ENCODE results near the gene RHBDL1.

Gene RHBDL1

DNA sequence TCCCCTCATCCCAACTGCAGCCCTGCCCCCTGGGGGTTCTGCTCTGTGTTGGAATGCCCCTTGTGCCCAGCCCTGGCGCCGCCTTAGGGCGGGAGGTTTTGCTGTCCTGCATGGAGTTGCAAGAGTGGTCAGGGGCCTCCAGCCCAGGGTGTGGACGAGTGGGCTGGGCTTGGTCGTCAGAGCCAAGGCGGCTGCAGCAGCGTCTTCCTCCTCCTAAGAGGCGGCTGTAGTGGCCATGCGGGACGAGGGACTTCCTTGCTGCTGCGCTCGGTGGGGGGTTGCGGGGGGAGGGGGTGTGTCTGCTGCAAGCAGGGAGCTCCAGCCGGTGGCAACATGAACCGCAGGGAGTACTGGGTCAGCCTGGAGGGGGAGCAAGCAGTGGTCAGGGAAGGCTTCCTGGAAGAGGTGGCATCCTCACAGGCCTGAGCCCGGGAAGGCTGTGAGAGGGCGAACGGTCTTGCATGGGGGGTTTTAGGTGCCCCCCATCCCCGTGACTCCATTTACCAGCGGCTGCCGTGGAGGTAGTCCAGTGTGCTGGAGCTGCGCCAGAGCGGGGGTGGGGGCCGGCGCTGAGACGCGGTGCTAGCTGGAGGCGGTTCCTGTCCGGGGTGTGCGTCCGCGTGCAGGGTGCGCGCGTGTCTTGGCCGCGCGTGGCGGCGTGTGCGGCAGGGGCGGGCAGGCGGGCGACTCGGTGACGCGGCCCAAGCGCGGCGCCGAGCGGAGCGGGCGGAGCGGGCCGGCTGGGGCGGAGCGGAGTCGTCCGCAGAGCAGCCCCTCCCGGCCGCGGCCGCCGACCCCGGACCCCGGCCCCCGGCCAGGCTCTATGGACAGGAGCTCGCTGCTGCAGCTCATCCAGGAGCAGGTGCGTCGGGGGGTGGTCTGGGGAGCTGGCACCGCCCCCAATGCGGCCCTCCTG lies at the start of gene RHBDL1:
Gene RHBDL1, plus strand, starts transcription at position 704 of the 916 bp plus-strand sequence. Its CDS starts 120 bp downstream, at position 824.
- DNase-seq (peak; percentile 22), ATAC-seq (no peak)
- no peak within 1 kb of the TSS for H3K4me3 Mint-ChIP-seq
- no peak within 1 kb of the TSS for H3K27ac Mint-ChIP-seq
- no peaks in the 10 kb centered on the region for H3K9me3 Mint-ChIP-seq
- peaks cover 3% of the 10 kb centered on the region for H3K36me3 Mint-ChIP-seq (ENCODE audit: low read depth)
- H3K4me1 Mint-ChIP-seq = peaks cover 6% of the 10 kb centered on the region
- peaks cover 5% of the 10 kb centered on the region for H3K27me3 Mint-ChIP-seq

DNA sequence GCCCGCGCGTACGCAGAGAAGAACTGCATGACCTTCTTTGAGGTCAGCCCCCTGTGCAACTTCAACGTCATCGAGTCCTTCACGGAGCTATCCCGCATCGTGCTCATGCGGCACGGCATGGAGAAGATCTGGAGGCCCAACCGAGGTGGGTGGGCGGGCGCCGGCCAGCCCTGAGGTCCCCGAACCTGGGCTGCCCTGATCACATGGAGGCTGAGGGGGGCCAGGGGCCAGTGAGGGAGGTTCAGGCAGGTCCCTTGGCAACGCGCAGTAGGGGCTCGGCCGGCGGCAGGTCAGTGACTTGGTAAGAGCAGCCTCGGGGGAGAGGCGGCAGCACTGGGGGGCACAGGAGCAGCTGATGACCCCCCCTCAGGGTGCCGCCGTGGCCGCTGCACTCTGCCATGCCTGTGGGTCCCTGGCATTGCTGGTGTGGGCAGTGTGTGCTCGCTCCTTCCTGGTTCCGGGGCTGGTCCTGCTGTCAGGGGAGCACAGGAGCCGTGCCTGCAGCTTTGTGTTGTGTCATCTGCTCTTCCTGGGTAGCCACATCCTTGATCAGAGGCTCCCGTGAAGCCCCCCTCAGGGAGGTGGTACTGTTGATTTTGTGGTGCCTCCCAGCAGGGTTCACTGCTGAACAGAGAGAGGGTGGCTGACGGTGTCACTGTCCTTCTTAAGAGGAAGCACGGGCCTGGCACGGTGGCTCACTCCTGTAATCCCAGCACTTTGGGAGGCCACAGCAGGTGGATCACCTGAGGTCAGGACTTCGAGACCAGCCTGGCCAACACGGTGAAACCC lies 49.3 kb upstream of the RHBDL1 start:
- ATAC-seq = no peak
- Mint-ChIP-seq H3K4me1 (no peaks in the 10 kb centered on the region), H3K27me3 (no peaks in the 10 kb centered on the region), H3K27ac (no peak overlapping the region), H3K9me3 (no peaks in the 10 kb centered on the region), H3K36me3 (ENCODE audit: low read depth) (no peaks in the 10 kb centered on the region), H3K4me3 (no peak overlapping the region)
- DNase-seq = no peak

DNA sequence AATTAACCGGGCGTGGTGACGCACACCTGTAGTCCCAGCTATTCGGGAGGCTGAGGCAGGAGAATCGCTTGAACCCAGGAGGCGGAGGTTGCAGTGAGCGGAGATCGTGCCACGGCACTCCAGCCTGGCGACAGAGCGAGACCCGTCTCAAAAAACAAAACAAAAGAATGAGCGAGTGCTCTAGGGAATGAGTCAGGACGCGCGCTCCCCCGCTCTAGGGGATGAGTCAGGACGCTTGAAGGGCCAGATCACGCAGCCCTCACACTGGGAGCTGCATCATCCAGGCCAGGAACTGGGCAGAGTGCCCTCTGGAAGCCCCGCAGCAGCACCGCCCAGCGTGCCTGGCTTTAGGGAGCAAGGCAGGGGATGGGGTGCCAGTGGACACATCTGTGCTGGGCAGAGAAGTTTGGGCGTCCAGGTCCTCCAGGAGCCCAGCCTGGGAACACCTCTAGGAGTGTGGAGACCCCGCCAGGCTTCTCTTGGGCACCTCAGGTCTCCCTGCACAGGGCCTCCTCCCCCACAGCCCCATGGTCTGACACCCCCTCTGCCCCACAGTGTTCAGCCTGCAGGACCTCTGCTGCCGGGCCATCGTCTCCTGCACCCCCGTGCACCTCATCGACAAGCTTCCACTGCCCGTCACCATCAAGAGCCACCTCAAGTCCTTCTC lies 48.6 kb upstream of the RHBDL1 start:
- no peak overlapping the region for H3K4me3 Mint-ChIP-seq
- no peak overlapping the region for H3K27ac Mint-ChIP-seq
- ATAC-seq (no peak), DNase-seq (no peak)
- no peaks in the 10 kb centered on the region for H3K27me3 Mint-ChIP-seq
- no peaks in the 10 kb centered on the region for H3K36me3 Mint-ChIP-seq (ENCODE audit: low read depth)
- H3K4me1 Mint-ChIP-seq = no peaks in the 10 kb centered on the region
- no peaks in the 10 kb centered on the region for H3K9me3 Mint-ChIP-seq

DNA sequence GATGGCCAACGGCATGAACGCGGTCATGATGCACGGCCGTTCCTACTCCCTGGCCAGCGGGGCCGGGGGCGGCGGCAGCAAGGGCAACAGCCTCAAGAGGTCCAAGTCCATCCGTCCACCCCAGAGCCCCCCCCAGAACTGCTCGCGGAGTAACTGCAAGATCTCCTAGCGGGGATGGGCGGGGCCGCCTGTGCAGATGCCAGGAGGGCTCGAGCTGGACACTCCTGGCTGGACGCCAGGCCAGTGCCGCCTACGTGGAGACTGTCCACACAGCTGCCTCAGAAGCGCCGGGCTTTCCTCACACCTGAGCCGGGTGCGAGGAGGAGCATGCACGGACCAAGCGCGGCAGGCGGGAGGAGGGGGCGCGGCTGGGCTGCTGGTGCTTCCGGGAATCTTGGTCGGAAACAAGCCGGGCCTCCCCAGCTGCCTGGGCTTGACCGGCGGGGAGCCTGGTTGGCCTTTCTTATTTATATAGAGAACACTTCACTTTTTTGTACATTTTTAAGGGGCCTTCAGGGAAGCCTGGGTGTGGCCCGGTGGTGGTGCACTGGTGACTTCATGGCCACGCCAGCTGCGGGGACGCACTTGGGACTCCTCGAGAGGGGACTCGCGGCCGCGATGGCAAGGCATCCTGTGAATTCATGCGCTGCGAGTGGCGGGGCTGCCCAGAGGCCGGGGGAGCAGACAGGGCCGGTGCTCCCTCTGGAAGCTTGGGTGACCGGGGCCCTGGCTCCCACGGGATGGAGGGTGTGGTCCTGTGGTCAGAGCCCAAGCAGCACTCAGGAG lies 47.8 kb upstream of the RHBDL1 start:
- Mint-ChIP-seq H3K27me3 (no peaks in the 10 kb centered on the region), H3K27ac (no peak overlapping the region), H3K4me1 (peaks cover 2% of the 10 kb centered on the region), H3K4me3 (no peak overlapping the region), H3K36me3 (ENCODE audit: low read depth) (no peaks in the 10 kb centered on the region), H3K9me3 (no peaks in the 10 kb centered on the region)
- no peak for ATAC-seq
- DNase-seq = no peak

DNA sequence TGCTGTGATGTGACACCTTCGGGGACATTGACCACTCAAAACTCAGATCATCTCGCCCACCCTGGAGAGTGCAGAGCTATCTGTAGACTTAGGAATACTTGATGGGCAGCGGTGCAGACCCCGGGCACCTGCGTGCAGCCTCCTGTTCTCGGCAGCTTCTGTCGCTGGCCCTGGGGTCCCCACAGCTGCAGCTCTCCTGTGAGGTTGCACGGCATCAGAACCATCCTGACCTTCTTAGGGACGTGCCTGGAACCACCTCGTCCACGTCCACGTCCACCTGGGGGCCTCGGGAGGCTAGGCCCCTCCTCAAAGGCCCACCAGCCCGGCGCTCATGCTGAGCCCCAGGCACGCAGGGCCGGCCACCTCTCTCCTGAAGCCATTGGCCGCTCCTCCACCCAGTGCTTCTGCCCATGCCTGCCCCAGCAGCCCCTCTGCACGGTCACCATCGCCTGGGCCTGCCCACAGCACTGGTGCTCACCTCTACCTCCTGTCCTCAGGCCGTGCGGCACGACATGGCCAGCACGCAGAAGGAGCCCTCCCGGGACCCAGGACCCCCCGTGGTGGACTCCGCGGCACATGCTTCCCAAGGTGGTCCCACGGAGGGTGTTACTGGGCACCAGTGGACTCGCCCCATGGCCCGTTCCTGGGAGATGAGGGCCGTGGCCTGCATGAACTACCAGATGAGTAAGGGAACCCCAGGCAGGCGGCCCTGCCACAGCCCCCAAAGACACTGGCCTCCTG lies 47.0 kb upstream of the RHBDL1 start:
- ATAC-seq = no peak
- no peak for DNase-seq
- no peaks in the 10 kb centered on the region for H3K9me3 Mint-ChIP-seq
- H3K4me3 Mint-ChIP-seq = no peak overlapping the region
- peaks cover 2% of the 10 kb centered on the region for H3K4me1 Mint-ChIP-seq
- H3K36me3 Mint-ChIP-seq (ENCODE audit: low read depth) = no peaks in the 10 kb centered on the region
- H3K27ac Mint-ChIP-seq = no peak overlapping the region
- H3K27me3 Mint-ChIP-seq = no peaks in the 10 kb centered on the region

DNA sequence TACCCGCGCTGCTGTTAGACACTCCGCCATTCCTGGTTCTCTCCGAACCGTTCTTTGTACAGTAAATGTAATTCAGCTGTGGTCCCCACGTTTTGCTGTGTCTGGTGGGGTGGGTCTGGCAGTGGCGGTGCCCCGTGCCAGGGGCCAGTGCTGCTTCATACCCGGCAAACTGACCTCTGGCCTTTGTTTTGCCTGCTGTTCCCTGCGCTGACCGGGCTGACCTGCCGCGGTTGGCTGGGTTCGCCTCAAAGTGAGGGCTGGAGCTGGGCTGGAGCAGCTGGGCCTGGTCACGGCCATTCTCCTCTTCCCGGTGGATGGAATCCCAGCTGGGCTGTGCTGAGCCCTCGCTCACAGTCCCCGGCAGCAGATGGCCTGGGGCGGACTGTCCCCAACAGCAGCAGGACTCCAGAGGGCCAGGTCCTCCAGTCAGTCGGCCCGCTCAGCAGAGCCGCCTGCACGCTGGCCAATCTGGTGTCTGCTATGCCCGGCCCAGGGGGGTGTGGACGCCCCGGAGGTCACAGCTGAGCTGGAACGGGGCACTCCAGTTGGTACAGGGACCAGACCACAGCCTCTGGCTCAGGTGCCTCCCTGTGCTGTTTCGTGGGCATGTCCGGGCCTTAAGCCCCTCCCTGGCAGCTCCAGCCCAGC lies 46.2 kb upstream of the RHBDL1 start:
- no peak overlapping the region for H3K27ac Mint-ChIP-seq
- peaks cover 3% of the 10 kb centered on the region for H3K4me1 Mint-ChIP-seq
- H3K4me3 Mint-ChIP-seq = no peak overlapping the region
- H3K27me3 Mint-ChIP-seq = no peaks in the 10 kb centered on the region
- no peaks in the 10 kb centered on the region for H3K9me3 Mint-ChIP-seq
- ATAC-seq (no peak), DNase-seq (no peak)
- H3K36me3 Mint-ChIP-seq (ENCODE audit: low read depth) = no peaks in the 10 kb centered on the region

DNA sequence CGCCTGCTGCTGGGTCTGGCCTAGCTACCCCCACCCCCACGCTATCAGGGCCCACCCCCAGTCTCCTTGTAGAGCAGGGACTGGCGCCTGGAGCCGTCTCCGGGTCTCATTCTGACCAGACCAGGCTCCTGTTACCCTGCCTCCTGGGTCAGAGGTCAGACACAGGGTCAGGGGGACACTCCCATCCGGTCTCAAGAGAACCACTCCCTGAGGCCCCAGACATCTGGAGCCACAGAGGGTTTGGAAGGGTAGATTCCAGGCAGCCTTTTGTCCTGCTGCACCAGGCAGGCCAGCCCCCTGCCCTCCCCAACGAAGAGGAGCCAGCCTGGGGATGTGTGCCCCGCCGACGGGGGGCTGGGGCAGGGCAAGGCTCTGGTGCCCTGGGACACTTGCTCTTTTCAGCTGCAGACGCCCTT lies 45.6 kb upstream of the RHBDL1 start:
- Mint-ChIP-seq H3K4me3 (no peak overlapping the region), H3K9me3 (no peaks in the 10 kb centered on the region), H3K4me1 (peaks cover 4% of the 10 kb centered on the region), H3K36me3 (ENCODE audit: low read depth) (no peaks in the 10 kb centered on the region), H3K27me3 (no peaks in the 10 kb centered on the region), H3K27ac (no peak overlapping the region)
- DNase-seq = no peak
- no peak for ATAC-seq

DNA sequence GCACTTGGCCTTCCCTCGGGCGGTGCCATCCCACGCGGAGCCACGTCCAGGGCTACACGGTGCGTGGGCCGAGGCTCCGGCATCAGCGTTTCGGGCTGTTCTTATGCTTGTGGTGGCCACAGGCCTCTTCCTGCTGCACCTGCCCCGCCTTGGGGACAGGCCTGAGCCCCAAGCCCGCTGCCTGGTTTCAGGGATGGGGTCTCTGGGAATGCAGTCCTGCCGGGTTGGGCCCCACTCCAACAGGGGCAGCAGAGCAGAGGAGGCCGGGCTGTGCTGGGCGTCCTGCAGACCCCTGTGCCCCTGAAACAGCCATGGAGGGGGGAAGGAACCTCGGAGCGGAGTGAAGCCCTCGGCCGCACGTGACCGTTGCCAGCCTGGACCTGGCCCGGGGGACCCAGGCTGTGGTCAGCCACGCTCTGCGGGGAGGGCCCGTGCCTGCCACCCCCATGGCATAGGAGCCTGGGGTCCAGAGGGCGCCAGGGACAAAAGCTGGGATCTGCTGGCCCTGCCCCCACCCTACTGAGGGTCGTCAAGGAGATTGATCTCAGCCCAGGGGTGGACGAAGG lies 45.1 kb upstream of the RHBDL1 start:
- no peak for DNase-seq
- Mint-ChIP-seq H3K4me3 (no peak overlapping the region), H3K27ac (no peak overlapping the region), H3K4me1 (peaks cover 4% of the 10 kb centered on the region), H3K9me3 (no peaks in the 10 kb centered on the region), H3K36me3 (ENCODE audit: low read depth) (no peaks in the 10 kb centered on the region), H3K27me3 (no peaks in the 10 kb centered on the region)
- ATAC-seq = no peak

DNA sequence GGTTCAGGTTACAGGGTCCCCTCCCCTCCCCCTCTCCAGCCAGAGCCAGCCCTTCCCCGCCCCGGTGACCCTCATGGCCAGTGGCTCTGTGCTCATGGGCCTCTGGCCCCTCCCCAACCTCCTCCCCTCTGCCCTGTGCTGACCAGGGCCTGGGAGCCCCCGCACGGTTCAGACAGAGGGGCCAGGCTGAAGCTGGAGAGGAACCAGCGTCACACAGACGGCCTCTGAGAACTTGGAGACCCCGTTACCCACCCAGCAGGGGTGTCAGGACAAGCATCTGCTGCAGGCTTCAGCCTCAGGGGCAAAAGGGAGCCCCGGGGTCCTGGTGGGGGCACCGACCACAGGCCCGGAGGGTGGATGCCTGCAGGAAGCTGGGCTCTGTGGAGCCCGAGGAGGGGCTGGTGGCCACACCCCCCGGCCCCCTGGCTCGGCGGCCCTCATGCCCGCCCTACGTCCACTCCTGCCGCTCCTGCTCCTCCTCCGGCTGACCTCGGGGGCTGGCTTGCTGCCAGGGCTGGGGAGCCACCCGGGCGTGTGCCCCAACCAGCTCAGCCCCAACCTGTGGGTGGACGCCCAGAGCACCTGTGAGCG lies 44.6 kb upstream of the RHBDL1 start, which contains the start of gene WFIKKN1:
Gene WFIKKN1, plus strand, starts transcription at position 171 of the 591 bp plus-strand sequence. Its CDS starts 269 bp downstream, at position 440.
- Mint-ChIP-seq H3K4me1 (peaks cover 4% of the 10 kb centered on the region), H3K36me3 (ENCODE audit: low read depth) (no peaks in the 10 kb centered on the region), H3K9me3 (no peaks in the 10 kb centered on the region), H3K27me3 (no peaks in the 10 kb centered on the region), H3K27ac (no peak within 1 kb of the TSS), H3K4me3 (no peak within 1 kb of the TSS)
- no peak for ATAC-seq
- no peak for DNase-seq

DNA sequence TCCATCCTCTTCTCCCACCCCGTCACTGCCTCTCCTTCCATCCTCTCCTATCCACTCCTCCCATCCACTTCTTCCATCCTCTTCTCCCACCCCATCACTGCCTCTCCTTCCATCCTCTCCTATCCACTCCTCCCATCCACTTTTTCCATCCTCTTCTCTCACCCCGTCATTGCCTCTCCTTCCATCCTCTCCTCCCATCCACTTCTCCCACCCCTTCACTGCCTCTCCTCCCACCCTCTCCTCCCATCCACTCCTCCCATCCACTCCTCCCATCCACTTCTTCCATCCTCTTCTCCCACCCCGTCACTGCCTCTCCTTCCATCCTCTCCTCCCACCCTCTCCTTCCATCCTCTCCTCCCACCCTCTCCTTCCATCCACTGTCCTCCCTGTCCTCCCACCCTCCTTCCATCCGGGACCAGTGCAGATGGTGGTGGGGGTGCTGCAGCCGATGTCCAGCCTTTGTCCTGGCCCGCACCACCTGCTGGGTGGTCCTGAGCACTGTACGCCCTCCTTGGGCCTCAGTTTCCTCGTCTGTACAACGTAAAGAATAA lies 43.6 kb upstream of the RHBDL1 start:
- H3K9me3 Mint-ChIP-seq = no peaks in the 10 kb centered on the region
- no peak for ATAC-seq
- no peak overlapping the region for H3K4me3 Mint-ChIP-seq
- DNase-seq = no peak
- peaks cover 4% of the 10 kb centered on the region for H3K36me3 Mint-ChIP-seq (ENCODE audit: low read depth)
- H3K4me1 Mint-ChIP-seq = peaks cover 10% of the 10 kb centered on the region
- no peak overlapping the region for H3K27ac Mint-ChIP-seq
- peaks cover 3% of the 10 kb centered on the region for H3K27me3 Mint-ChIP-seq

DNA sequence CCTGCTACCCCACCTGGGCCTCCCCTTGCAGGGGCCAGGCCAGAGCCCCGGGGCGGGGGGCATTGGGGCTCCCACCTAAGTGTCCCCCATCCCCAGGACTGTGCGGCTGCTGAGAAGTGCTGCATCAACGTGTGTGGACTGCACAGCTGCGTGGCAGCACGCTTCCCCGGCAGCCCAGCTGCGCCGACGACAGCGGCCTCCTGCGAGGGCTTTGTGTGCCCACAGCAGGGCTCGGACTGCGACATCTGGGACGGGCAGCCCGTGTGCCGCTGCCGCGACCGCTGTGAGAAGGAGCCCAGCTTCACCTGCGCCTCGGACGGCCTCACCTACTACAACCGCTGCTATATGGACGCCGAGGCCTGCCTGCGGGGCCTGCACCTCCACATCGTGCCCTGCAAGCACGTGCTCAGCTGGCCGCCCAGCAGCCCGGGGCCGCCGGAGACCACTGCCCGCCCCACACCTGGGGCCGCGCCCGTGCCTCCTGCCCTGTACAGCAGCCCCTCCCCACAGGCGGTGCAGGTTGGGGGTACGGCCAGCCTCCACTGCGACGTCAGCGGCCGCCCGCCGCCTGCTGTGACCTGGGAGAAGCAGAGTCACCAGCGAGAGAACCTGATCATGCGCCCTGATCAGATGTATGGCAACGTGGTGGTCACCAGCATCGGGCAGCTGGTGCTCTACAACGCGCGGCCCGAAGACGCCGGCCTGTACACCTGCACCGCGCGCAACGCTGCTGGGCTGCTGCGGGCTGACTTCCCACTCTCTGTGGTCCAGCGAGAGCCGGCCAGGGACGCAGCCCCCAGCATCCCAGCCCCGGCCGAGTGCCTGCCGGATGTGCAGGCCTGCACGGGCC lies 42.8 kb upstream of the RHBDL1 start:
- peaks cover 11% of the 10 kb centered on the region for H3K4me1 Mint-ChIP-seq
- no peaks in the 10 kb centered on the region for H3K9me3 Mint-ChIP-seq
- no peak overlapping the region for H3K27ac Mint-ChIP-seq
- ATAC-seq = no peak
- peaks cover 3% of the 10 kb centered on the region for H3K27me3 Mint-ChIP-seq
- H3K4me3 Mint-ChIP-seq = no peak overlapping the region
- no peak for DNase-seq
- peaks cover 4% of the 10 kb centered on the region for H3K36me3 Mint-ChIP-seq (ENCODE audit: low read depth)
